ENCODE results near the gene MRPL44.

DNA sequence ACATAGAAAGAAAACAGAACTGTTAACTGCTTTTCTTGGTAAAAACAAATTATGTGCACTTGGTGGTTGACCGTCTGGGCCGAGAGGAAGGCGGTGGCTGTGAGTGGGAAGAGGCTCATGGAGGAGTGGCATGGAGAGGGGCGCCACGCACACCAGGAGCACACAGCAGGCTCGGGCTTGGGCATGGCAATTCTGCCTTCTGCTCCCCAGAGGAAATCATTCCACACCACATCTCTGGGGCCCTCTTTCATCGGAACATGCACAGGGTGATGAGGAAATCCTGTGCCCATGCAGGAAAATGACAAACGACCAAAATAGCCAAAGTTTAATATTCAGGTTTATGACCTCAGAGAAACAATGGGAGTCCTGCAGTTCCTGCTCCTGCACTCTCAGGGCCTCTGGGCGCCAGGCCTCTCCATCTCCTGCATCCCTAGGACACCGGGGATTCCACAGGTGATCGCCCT is 38.6 kb upstream of the MRPL44 start:
- TF ChIP-seq POLR2A (IDR thresholded peaks at IDR 0.05), result no peak
- TF ChIP-seq, protein P1, sequence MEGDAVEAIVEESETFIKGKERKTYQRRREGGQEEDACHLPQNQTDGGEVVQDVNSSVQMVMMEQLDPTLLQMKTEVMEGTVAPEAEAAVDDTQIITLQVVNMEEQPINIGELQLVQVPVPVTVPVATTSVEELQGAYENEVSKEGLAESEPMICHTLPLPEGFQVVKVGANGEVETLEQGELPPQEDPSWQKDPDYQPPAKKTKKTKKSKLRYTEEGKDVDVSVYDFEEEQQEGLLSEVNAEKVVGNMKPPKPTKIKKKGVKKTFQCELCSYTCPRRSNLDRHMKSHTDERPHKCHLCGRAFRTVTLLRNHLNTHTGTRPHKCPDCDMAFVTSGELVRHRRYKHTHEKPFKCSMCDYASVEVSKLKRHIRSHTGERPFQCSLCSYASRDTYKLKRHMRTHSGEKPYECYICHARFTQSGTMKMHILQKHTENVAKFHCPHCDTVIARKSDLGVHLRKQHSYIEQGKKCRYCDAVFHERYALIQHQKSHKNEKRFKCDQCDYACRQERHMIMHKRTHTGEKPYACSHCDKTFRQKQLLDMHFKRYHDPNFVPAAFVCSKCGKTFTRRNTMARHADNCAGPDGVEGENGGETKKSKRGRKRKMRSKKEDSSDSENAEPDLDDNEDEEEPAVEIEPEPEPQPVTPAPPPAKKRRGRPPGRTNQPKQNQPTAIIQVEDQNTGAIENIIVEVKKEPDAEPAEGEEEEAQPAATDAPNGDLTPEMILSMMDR (IDR thresholded peaks at IDR 0.05), result no peak

Measured in heart left ventricle (tissue), 13 donors.